Osteocyte (in vitro differentiated cells): ENCODE data around the gene KIF1A. TPM values are rescaled to one million over a fixed set of nuclear protein-coding genes. Genes with fewer than 3 reads are reported as not detected.

Source experiments
- DNase-seq: peaks from one replicate; pipeline ENCODE4 v3.0.0; 2021; ENCODE audit warnings: mixed read lengths; ENCODE audit not compliant: unreplicated experiment; ENCODE audit errors: extremely low spot score
- H3K27ac Mint-ChIP-seq: one replicate; pipeline ENCODE4 v1.8.0; 2021; ENCODE audit warnings: mild to moderate bottlenecking, mixed read lengths; ENCODE audit not compliant: unreplicated experiment
- H3K27me3 Mint-ChIP-seq: one replicate; pipeline ENCODE4 v1.8.0; 2021; ENCODE audit warnings: mixed read lengths; ENCODE audit not compliant: unreplicated experiment
- H3K36me3 Mint-ChIP-seq: one replicate; pipeline ENCODE4 v1.8.0; 2021; ENCODE audit warnings: mixed read lengths; ENCODE audit not compliant: unreplicated experiment
- H3K4me1 Mint-ChIP-seq: one replicate; pipeline ENCODE4 v1.8.0; 2021; ENCODE audit warnings: mixed read lengths; ENCODE audit not compliant: unreplicated experiment
- H3K4me3 Mint-ChIP-seq: one replicate; pipeline ENCODE4 v1.8.0; 2021; ENCODE audit warnings: mild to moderate bottlenecking, moderate library complexity, mixed read lengths; ENCODE audit not compliant: unreplicated experiment
- H3K9me3 Mint-ChIP-seq: one replicate; pipeline ENCODE4 v1.8.0; 2021; ENCODE audit warnings: mixed read lengths; ENCODE audit not compliant: unreplicated experiment
- total RNA-seq: library from RNA; stranded (reverse); gene quantifications from 2 replicates; pipeline ENCODE4 v1.2.1, GENCODE V29; 2021
- TF ChIP-seq, protein P1 (sequence below): fragments of 200-600 bp; sonication (generic); IDR thresholded peaks from 2 replicates; pipeline ENCODE4 v1.5.0; 2021; ENCODE audit warnings: antibody characterized with exemption, mild to moderate bottlenecking, moderate library complexity

Gene KIF1A
- total RNA-seq, 1 donor from 2014 or later = 5.6 TPM

DNA sequence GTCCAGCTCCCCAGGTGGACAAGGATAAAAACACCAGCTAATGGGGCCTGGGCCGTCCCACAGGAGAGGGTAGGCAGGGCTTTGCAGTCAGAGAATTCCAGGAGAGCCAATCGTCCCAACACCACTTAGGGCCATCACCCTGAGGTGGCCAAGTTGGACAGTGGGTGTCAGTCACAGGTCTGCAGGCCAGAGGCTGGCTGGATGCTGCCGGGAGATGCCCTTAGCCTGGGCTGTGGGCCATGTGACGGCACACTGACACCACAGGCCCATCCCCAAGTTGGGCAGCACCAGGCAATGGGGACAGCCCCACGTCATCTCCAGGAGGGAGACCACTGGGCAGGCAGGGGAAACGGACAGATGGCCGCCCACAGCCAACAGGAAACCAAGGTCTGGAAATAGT is 53.9 kb downstream of the KIF1A start:
- H3K27me3 Mint-ChIP-seq = no peaks in the 10 kb centered on the region
- TF ChIP-seq, protein P1, sequence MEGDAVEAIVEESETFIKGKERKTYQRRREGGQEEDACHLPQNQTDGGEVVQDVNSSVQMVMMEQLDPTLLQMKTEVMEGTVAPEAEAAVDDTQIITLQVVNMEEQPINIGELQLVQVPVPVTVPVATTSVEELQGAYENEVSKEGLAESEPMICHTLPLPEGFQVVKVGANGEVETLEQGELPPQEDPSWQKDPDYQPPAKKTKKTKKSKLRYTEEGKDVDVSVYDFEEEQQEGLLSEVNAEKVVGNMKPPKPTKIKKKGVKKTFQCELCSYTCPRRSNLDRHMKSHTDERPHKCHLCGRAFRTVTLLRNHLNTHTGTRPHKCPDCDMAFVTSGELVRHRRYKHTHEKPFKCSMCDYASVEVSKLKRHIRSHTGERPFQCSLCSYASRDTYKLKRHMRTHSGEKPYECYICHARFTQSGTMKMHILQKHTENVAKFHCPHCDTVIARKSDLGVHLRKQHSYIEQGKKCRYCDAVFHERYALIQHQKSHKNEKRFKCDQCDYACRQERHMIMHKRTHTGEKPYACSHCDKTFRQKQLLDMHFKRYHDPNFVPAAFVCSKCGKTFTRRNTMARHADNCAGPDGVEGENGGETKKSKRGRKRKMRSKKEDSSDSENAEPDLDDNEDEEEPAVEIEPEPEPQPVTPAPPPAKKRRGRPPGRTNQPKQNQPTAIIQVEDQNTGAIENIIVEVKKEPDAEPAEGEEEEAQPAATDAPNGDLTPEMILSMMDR = no peak
- no peak overlapping the region for H3K4me3 Mint-ChIP-seq
- H3K4me1 Mint-ChIP-seq = no peaks in the 10 kb centered on the region
- H3K36me3 Mint-ChIP-seq = no peaks in the 10 kb centered on the region
- DNase-seq = no peak
- no peak overlapping the region for H3K27ac Mint-ChIP-seq
- H3K9me3 Mint-ChIP-seq = no peaks in the 10 kb centered on the region

DNA sequence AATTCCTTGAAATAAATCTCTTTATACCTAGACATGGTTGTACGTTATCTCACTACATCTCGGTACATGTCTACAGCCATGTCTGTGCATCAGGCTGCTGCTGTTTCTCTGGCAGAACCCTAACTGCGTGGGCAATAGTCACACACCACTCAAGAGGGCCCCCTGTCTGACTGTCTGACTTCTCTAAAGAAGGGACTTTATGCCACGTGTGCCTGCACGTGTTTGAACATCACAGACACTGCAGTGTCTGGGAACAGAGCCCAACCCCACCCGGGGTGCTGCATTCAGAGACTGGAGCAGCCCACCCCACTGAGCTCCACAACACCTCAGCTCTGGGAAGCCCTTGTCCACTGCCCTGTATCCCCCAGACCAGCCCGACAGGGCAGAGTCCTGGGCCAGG is 55.0 kb downstream of the KIF1A start:
- TF ChIP-seq, protein P1 = no peak
- Mint-ChIP-seq H3K27ac (no peak overlapping the region), H3K27me3 (no peaks in the 10 kb centered on the region), H3K4me1 (no peaks in the 10 kb centered on the region), H3K4me3 (no peak overlapping the region), H3K36me3 (no peaks in the 10 kb centered on the region), H3K9me3 (no peaks in the 10 kb centered on the region)
- DNase-seq = no peak

DNA sequence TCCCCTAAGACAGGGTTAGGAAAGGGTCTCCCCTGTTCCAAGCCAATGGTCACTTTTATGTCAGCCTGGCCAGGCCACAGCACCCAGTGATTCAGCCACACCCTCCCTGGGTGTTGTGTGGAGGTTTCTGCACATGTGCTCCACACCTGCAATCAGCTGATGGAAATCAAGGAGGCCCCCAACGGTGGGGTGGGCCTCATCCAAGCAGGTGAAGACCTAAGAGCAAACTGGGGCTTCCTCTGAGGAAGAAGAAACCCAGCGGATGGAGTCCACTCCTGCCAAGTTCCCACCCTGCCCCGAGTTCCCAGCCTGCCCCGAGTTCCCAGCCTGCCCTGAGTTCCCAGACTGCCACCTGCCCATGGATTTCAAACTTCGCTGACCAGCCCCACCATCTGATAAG is 55.4 kb downstream of the KIF1A start:
- DNase-seq = no peak
- TF ChIP-seq, protein P1 = no peak
- H3K27me3 Mint-ChIP-seq = no peaks in the 10 kb centered on the region
- no peaks in the 10 kb centered on the region for H3K4me1 Mint-ChIP-seq
- no peak overlapping the region for H3K27ac Mint-ChIP-seq
- H3K36me3 Mint-ChIP-seq = no peaks in the 10 kb centered on the region
- H3K4me3 Mint-ChIP-seq = no peak overlapping the region
- no peaks in the 10 kb centered on the region for H3K9me3 Mint-ChIP-seq

DNA sequence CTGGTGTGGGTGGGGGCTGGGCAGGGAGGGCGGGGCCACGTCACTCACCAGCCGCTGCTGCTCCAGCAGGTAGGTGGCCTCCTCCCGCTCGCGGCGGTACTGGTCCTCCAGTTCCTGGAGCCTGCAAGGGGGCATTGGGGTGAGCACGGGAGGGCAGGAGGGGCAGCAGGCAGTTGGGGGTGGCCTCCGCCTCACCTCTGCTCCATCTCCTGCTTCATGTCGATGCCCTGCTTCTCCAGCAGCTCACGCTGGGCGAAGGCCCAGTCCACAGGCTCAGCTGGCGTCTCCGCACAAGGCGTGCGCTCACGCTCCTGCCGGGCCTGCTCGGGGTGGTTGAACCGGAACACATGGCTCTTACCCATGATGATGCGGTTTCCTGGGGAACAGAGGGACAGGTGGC is 57.0 kb downstream of the KIF1A start:
- TF ChIP-seq, protein P1 = no peak
- no peak overlapping the region for H3K4me3 Mint-ChIP-seq
- H3K36me3 Mint-ChIP-seq = no peaks in the 10 kb centered on the region
- no peaks in the 10 kb centered on the region for H3K27me3 Mint-ChIP-seq
- no peak for DNase-seq
- H3K4me1 Mint-ChIP-seq = no peaks in the 10 kb centered on the region
- no peak overlapping the region for H3K27ac Mint-ChIP-seq
- no peaks in the 10 kb centered on the region for H3K9me3 Mint-ChIP-seq

DNA sequence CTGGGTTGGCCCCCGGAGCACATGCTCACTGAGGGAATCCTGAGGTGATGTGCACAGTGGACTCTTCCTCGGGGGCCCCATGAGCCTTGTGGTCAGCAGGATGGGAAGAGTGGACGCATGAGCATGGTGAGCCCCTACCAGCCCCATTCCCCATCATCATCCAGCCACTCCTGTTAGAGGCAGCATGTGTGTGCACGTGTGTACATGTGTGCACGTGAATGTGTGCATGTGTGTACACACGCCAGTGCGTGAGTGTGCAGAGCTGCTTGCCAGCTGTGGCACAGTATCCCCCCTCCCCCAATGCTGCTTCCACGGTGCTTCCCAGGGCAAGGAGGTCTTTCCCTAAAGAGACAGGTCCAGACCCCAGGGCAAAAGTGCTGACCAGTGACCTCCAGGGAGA is 57.8 kb downstream of the KIF1A start:
- H3K4me3 Mint-ChIP-seq = no peak overlapping the region
- no peaks in the 10 kb centered on the region for H3K9me3 Mint-ChIP-seq
- no peaks in the 10 kb centered on the region for H3K36me3 Mint-ChIP-seq
- H3K27me3 Mint-ChIP-seq = no peaks in the 10 kb centered on the region
- H3K27ac Mint-ChIP-seq = no peak overlapping the region
- no peaks in the 10 kb centered on the region for H3K4me1 Mint-ChIP-seq
- DNase-seq = no peak
- TF ChIP-seq, protein P1 = no peak
